Tibial artery (tissue), 4 donors: ENCODE measurements around the gene ARHGEF19.
A peak's percentile ranks its signal among the peaks of the same experiment; 100 is the strongest.

Experiments used
- DNase-seq, 2 donors: peaks; one replicate each; pipeline ENCODE4 v3.0.0-alpha.2; 2019
- H3K27ac ChIP-seq, 2 donors: fragments of 200-600 bp; sonication (generic) in 1 of 2; 1 replicate in 1 of 2; 2 replicates in 1 of 2; pipeline ENCODE4 v1.5.1; 2018 to 2019; ENCODE audit warnings: mild to moderate bottlenecking in 1 of 2
- H3K27me3 ChIP-seq, 2 donors: fragments of 200-600 bp; sonication (generic) in 1 of 2; one replicate each; pipeline versions ENCODE4 v1.5.1 to v1.6.0; 2016 to 2019
- H3K36me3 ChIP-seq, 3 donors: fragments of 200-600 bp; sonication (generic) in 2 of 3; one replicate each; pipeline ENCODE4 v1.5.1; 2016 to 2019; ENCODE audit warnings: mild to moderate bottlenecking in 2 of 3
- H3K4me1 ChIP-seq, 4 donors: fragments of 200-600 bp; sonication (generic) in 2 of 4; 1 replicate in 3 of 4; 2 replicates in 1 of 4; pipeline ENCODE4 v1.5.1; 2016 to 2019
- H3K4me3 ChIP-seq, 2 donors: fragments of 200-600 bp; sonication (generic) in 1 of 2; 1 replicate in 1 of 2; 2 replicates in 1 of 2; pipeline ENCODE4 v1.5.1; 2018 to 2019; ENCODE audit warnings: mild to moderate bottlenecking in 2 of 2
- H3K9me3 ChIP-seq, 3 donors: fragments of 200-600 bp; sonication (generic) in 1 of 3; one replicate each; pipeline ENCODE4 v1.5.1; 2016 to 2019
- CTCF ChIP-seq, 2 experiments: fragments of 200-600 bp in 1 of 2; fragments of 450-650 bp in 1 of 2; IDR thresholded peaks; one replicate each; pipeline ENCODE4 v1.5.1; 2017 to 2019; ENCODE audit warnings: antibody characterized with exemption in 2 of 2, mild to moderate bottlenecking in 1 of 2, moderate library complexity in 1 of 2
- intact Hi-C: fragments of 100-400 bp; cut with DNase I; formaldehyde crosslinking; loops from one replicate; pipeline ENCODE4 v1.15.0; 2023; ENCODE audit warnings: low total_unique reads

Gene ARHGEF19

DNA sequence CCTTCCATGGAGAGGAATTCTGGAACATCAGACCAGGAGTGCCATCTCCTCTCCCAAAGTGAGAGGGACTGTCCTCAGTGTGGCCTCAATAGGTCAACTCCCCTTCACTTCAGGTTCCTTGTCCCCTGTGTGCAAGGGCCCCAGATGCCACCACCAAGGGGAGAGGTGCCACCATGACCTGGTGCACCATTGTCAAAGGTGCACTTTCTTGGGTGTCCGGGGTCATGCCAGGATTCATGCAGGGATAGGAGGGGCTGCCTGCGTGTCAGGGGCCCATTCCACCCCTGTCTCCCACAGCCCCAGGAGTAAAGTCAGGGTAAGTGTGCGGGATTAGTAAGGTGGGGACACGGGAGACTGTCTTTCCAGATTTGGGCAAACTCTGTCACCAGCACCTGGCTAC, 35.1 kb downstream of the ARHGEF19 start:
- no peaks in the 10 kb centered on the region for H3K27me3 ChIP-seq
- peaks cover 13 to 75% (median 52%) of the 10 kb centered on the region in 4 donors for H3K4me1 ChIP-seq
- no peaks in the 10 kb centered on the region for H3K36me3 ChIP-seq
- H3K27ac ChIP-seq: peak overlapping the region; percentile 93 to 95
- no peak for TF ChIP-seq CTCF (IDR thresholded peaks at IDR 0.05)
- H3K9me3 ChIP-seq: no peaks in the 10 kb centered on the region
- H3K4me3 ChIP-seq: no peak overlapping the region
- intact Hi-C loops: no loop called here
- no peak for DNase-seq

GRCh38 chr1:16176653-16177052, 35.8 kb downstream of the ARHGEF19 start:
- Histone ChIP-seq H3K27ac (peak overlapping the region; percentile 93 to 95), H3K4me3 (no peak overlapping the region), H3K36me3 (no peaks in the 10 kb centered on the region), H3K9me3 (no peaks in the 10 kb centered on the region), H3K4me1 (peaks cover 13 to 69% (median 47%) of the 10 kb centered on the region in 4 donors), H3K27me3 (no peaks in the 10 kb centered on the region)
- no peak for DNase-seq
- no peak for TF ChIP-seq CTCF (IDR thresholded peaks at IDR 0.05)
- intact Hi-C loops: no loop called here

DNA sequence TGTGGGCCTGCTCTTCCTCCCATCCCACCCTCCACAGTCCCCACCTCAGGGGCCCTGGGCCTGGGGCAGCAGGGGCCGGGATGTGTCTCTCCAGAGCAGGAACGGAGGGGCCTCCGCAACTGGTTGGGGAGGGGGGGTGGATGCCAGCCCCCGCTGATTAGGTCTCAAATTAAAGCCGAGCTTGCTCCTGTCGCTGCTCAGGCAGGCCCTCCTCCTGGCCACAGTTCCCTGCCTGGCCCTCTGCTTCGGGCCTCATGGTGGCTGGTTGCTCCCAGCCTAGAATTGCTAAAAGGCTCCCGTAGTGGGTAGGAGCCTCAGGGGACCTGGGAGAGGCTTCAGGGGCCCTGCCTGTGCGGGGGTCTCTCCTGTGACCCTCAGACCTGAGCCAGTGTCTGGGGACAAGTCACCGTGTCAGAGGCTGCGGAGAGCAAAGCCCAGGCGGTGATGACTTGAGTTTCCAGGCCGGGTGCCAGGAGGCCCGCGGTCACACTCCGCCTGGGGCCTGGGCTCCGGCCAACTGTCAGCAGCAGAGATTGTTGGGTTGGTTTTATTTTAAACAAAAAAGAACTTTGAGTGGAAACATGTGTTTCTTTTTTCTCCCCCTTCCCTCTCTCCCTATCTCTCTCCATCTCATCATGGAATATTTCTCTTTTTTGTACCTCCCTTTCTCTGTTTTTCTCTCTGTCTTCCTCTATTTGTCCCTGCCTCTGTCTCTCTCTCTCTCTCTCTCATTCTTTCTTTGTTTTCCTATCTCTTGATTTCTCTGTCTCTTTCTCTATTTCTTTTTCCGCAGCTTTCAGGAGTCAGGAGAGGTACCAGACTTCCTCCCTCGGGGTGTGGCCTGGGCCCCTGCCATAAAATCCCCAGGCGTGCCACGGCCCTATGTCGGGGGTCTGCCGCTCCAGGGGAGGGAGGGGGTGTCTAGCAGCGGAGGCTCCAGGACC, 36.6 kb downstream of the ARHGEF19 start:
- H3K27ac ChIP-seq: peak overlapping the region; percentile 93 to 95
- no peak for TF ChIP-seq CTCF (IDR thresholded peaks at IDR 0.05)
- H3K4me3 ChIP-seq: no peak overlapping the region
- peaks cover 13 to 61% (median 39%) of the 10 kb centered on the region in 4 donors for H3K4me1 ChIP-seq
- peak; percentile 87 to 96 for DNase-seq
- H3K36me3 ChIP-seq: no peaks in the 10 kb centered on the region
- H3K27me3 ChIP-seq: no peaks in the 10 kb centered on the region
- no peaks in the 10 kb centered on the region for H3K9me3 ChIP-seq
- intact Hi-C loops: loop anchor here (2.0 kb wide), 1 partner anchor 17 kb away; no protein-coding TSS in a partner anchor

GRCh38 chr1:16174886-16175598, 37.4 kb downstream of the ARHGEF19 start:
- TF ChIP-seq CTCF (IDR thresholded peaks at IDR 0.05): no peak
- H3K27ac ChIP-seq: peak overlapping the region; percentile 93 to 95
- no peak for DNase-seq
- peaks cover 13 to 56% (median 35%) of the 10 kb centered on the region in 4 donors for H3K4me1 ChIP-seq
- intact Hi-C loops: loop anchor here (2.0 kb wide), 1 partner anchor 16 kb away; no protein-coding TSS in a partner anchor
- H3K9me3 ChIP-seq: no peaks in the 10 kb centered on the region
- no peaks in the 10 kb centered on the region for H3K36me3 ChIP-seq
- no peak overlapping the region for H3K4me3 ChIP-seq
- no peaks in the 10 kb centered on the region for H3K27me3 ChIP-seq

DNA sequence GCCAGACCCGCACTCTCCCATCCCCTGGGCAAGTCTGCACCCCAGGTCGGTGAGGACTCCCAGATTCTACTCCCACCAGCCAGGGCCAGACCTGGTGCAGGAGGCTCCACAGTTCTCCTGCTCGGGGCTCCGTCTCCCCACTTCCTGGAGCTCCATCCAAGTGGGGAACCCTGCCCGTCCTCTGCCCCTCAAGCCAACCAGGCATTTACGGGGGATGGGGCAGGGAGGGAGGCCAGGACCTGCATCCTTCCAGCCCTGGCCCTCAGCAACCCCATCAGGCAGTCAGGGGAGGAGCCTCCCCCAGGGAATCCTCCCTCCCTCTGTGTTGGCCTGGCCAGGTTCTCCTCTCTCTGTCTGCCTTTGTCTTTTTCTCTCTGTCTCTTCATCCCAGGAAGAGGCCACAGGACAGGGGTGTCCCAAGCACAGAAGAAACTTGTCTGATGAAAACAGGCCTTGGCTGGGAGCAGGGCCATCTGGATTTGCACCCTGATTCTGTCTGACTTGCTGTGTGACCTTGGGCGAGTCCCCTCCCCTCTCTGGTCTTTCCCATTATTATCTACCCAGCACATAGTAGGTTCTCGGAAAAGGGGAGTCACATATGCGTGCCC, 38.1 kb downstream of the ARHGEF19 start:
- Histone ChIP-seq H3K4me3 (no peak overlapping the region), H3K27me3 (no peaks in the 10 kb centered on the region), H3K36me3 (no peaks in the 10 kb centered on the region), H3K4me1 (peaks cover 13 to 56% (median 35%) of the 10 kb centered on the region in 4 donors), H3K9me3 (no peaks in the 10 kb centered on the region), H3K27ac (peak overlapping the region; percentile 93 to 95)
- DNase-seq: no peak
- no peak for TF ChIP-seq CTCF (IDR thresholded peaks at IDR 0.05)
- intact Hi-C loops: loop anchor here (2.0 kb wide), 1 partner anchor 16 kb away; no protein-coding TSS in a partner anchor
